Stimulated activated CD4-positive, alpha-beta T cell treated with anti-CD3 and anti-CD28 coated beads, TNF-alpha, amount 100 ng/mL, for 48 hours (primary cell): ENCODE measurements around the gene DUOX1.

Experiments used
- DNase-seq, 3 donors: peaks; one replicate each; pipeline ENCODE4 v3.0.0-alpha.2; 2020; ENCODE audit warnings: low read depth in 3 of 3

DUOX1 gene

GRCh38 chr15:45143946-45144345, 14.2 kb downstream of the DUOX1 start:
- no peak for DNase-seq

GRCh38 chr15:45144775-45145174, 15.0 kb downstream of the DUOX1 start:
- no peak for DNase-seq

- no peak for DNase-seq
Observed at GRCh38 chr15:45146405-45146804, 16.6 kb downstream of the DUOX1 start.

GRCh38 chr15:45147606-45148005, 17.8 kb downstream of the DUOX1 start:
- no peak for DNase-seq

- DNase-seq, result no peak
Observed at GRCh38 chr15:45148076-45149059, 18.6 kb downstream of the DUOX1 start.

- no peak for DNase-seq
Observed at GRCh38 chr15:45149060-45149459, 19.3 kb downstream of the DUOX1 start.

- no peak for DNase-seq
Observed at GRCh38 chr15:45150481-45150880, 20.7 kb downstream of the DUOX1 start.

- DNase-seq, result no peak
Observed at GRCh38 chr15:45150997-45151396, 21.2 kb downstream of the DUOX1 start.

GRCh38 chr15:45151998-45152828, 22.4 kb downstream of the DUOX1 start:
- DNase-seq, result no peak

GRCh38 chr15:45155739-45156138, 25.9 kb downstream of the DUOX1 start:
- no peak for DNase-seq

- no peak for DNase-seq
Observed at GRCh38 chr15:45156744-45157455, 27.1 kb downstream of the DUOX1 start.

- DNase-seq, result no peak
Observed at GRCh38 chr15:45157974-45158373, 28.2 kb downstream of the DUOX1 start.

GRCh38 chr15:45161666-45162065, 31.9 kb downstream of the DUOX1 start:
- DNase-seq, result no peak

GRCh38 chr15:45162771-45163507, 33.1 kb downstream of the DUOX1 start:
- peak; percentile 37 to 52 (median 41) for DNase-seq

- no peak for DNase-seq
Observed at GRCh38 chr15:45163508-45163856, 33.7 kb downstream of the DUOX1 start.

GRCh38 chr15:45164914-45165313, 35.1 kb downstream of the DUOX1 start:
- no peak for DNase-seq

- DNase-seq, result no peak
Observed at GRCh38 chr15:45165536-45165935, 35.7 kb downstream of the DUOX1 start.

- peak; percentile 70 to 75 (median 73) for DNase-seq
Observed at GRCh38 chr15:45166834-45167630, 37.2 kb downstream of the DUOX1 start.

- DNase-seq, result no peak
Observed at GRCh38 chr15:45167631-45168205, 37.9 kb downstream of the DUOX1 start.

- no peak for DNase-seq
Observed at GRCh38 chr15:45168286-45168685, 38.5 kb downstream of the DUOX1 start.
